Measurements from ENCODE around the gene LSM6. TPM values are rescaled to one million over a fixed set of nuclear protein-coding genes. Genes with fewer than 3 reads are reported as not detected.

The LSM6 gene
- total RNA-seq, 1 donor from 2014 or later = 40.9 TPM

Other genes starting within 250 kb of the LSM6 start
- gene ZNF827, start 236.9 kb upstream of the LSM6 start, total RNA-seq (ENCODE audit: insufficient read depth, low replicate concordance) = 6.7 TPM
- not detected for gene REELD1, start 38.8 kb downstream of the LSM6 start, total RNA-seq (ENCODE audit: insufficient read depth, low replicate concordance)